ENCODE data around the gene LRRC4C.

LRRC4C gene

GRCh38 chr11:41323446-41323845 is 136.0 kb downstream of the LRRC4C start:
- no peak for DNase-seq (ENCODE audit: low read depth in 2 of 2)

- no peak for DNase-seq (ENCODE audit: low read depth in 2 of 2)
These were observed 138.8 kb downstream of the LRRC4C start for GRCh38 chr11:41320653-41321052.

GRCh38 chr11:41320238-41320637 is 139.2 kb downstream of the LRRC4C start:
- no peak for DNase-seq (ENCODE audit: low read depth in 2 of 2)

- DNase-seq (ENCODE audit: low read depth in 2 of 2): no peak
These were observed 140.0 kb downstream of the LRRC4C start for GRCh38 chr11:41319434-41319833.

- no peak for DNase-seq (ENCODE audit: low read depth in 2 of 2)
These were observed 142.7 kb downstream of the LRRC4C start for GRCh38 chr11:41316751-41317150.

- no peak for DNase-seq (ENCODE audit: low read depth in 2 of 2)
These were observed 146.2 kb downstream of the LRRC4C start for GRCh38 chr11:41313226-41313625.

- no peak for DNase-seq (ENCODE audit: low read depth in 2 of 2)
These were observed 149.7 kb downstream of the LRRC4C start for GRCh38 chr11:41309716-41310115.

GRCh38 chr11:41309111-41309522 is 150.3 kb downstream of the LRRC4C start:
- no peak for DNase-seq (ENCODE audit: low read depth in 2 of 2)

- DNase-seq (ENCODE audit: low read depth in 2 of 2): no peak
These were observed 151.2 kb downstream of the LRRC4C start for GRCh38 chr11:41308286-41308685.

GRCh38 chr11:41307296-41308080 is 152.0 kb downstream of the LRRC4C start:
- no peak for DNase-seq (ENCODE audit: low read depth in 2 of 2)

GRCh38 chr11:41306431-41306830 is 153.0 kb downstream of the LRRC4C start:
- DNase-seq (ENCODE audit: low read depth in 2 of 2): no peak

GRCh38 chr11:41301023-41301422 is 158.4 kb downstream of the LRRC4C start:
- no peak for DNase-seq (ENCODE audit: low read depth in 2 of 2)

GRCh38 chr11:41289408-41289807 is 170.0 kb downstream of the LRRC4C start:
- no peak for DNase-seq (ENCODE audit: low read depth in 2 of 2)

- DNase-seq (ENCODE audit: low read depth in 2 of 2): no peak
These were observed 172.7 kb downstream of the LRRC4C start for GRCh38 chr11:41286751-41287150.

- DNase-seq (ENCODE audit: low read depth in 2 of 2): no peak
These were observed 175.1 kb downstream of the LRRC4C start for GRCh38 chr11:41284354-41284753.

GRCh38 chr11:41283191-41283930 is 176.1 kb downstream of the LRRC4C start:
- no peak for DNase-seq (ENCODE audit: low read depth in 2 of 2)

GRCh38 chr11:41282395-41282794 is 177.1 kb downstream of the LRRC4C start:
- no peak for DNase-seq (ENCODE audit: low read depth in 2 of 2)

GRCh38 chr11:41281131-41281742 is 178.2 kb downstream of the LRRC4C start:
- no peak for DNase-seq (ENCODE audit: low read depth in 2 of 2)

GRCh38 chr11:41274831-41275230 is 184.6 kb downstream of the LRRC4C start:
- no peak for DNase-seq (ENCODE audit: low read depth in 2 of 2)

- DNase-seq (ENCODE audit: low read depth in 2 of 2): no peak
These were observed 185.5 kb downstream of the LRRC4C start for GRCh38 chr11:41273908-41274307.

- DNase-seq (ENCODE audit: low read depth in 2 of 2): no peak
These were observed 192.0 kb downstream of the LRRC4C start for GRCh38 chr11:41267451-41267850.

GRCh38 chr11:41256041-41256440 is 203.4 kb downstream of the LRRC4C start:
- DNase-seq (ENCODE audit: low read depth in 2 of 2): no peak

GRCh38 chr11:41254966-41255365 is 204.5 kb downstream of the LRRC4C start:
- no peak for DNase-seq (ENCODE audit: low read depth in 2 of 2)

Measured in stimulated activated CD8-positive, alpha-beta memory T cell treated with anti-CD3 and anti-CD28 coated beads, Interleukin-15, amount 100 ng/mL, for 4 hours (primary cell).